Endothelial cell of umbilical vein (primary cell): ENCODE results near the gene ALOXE3. TPM values are rescaled to one million over a fixed set of nuclear protein-coding genes. Genes with fewer than 3 reads are reported as not detected.

ENCODE experiments used
- BruUV-seq: library from RNA; stranded (reverse); fragments of 400-500 nt; replicated peaks from 2 replicates; lab custom pipeline; 2021; lab: Mats Ljungman, UMichigan
- CTCF ChIA-PET: fragments of 300-600, 350-600 bp; sonication (Branson Sonifier 250); formaldehyde crosslinking; loops from one replicate; lab custom pipeline; 2021; ENCODE audit warnings: antibody characterized with exemption, inconsistent platforms; lab: Charles Lee
- POLR2A ChIA-PET: fragments of 300-600, 350-600 bp; sonication (Branson Sonifier 250); formaldehyde crosslinking; loops from one replicate; lab custom pipeline; 2021; ENCODE audit warnings: antibody characterized with exemption, inconsistent platforms; lab: Charles Lee
- DNase-seq: peaks from one replicate; pipeline ENCODE4 v3.0.0-alpha.2; 2011; ENCODE audit warnings: low read depth, low spot score
- FAIRE-seq: peaks from 2 replicates; lab custom pipeline; 2011; peaks lifted over from hg19 to GRCh38; lab: Jason Lieb, UNC
- H2AFZ ChIP-seq: 2 replicates; pipeline ENCODE4 v1.6.0; 2012; ENCODE audit warnings: low read depth, low read length, control low read depth, inconsistent platforms
- H3K27ac ChIP-seq: 2 replicates; pipeline ENCODE4 v1.5.1; 2011; ENCODE audit warnings: low read depth, mild to moderate bottlenecking, control low read depth, low read length, moderate library complexity; ENCODE audit not compliant: insufficient read depth
- H3K27me3 ChIP-seq, 2 experiments: 2 replicates each; pipeline versions ENCODE4 v1.6.0 to v1.6.1; 2011; ENCODE audit warnings: low read length in 2 of 2, mixed read lengths in 1 of 2; ENCODE audit not compliant: control insufficient read depth in 2 of 2, insufficient read depth in 2 of 2
- H3K36me3 ChIP-seq, 2 experiments: 2 replicates in 1 of 2; 3 replicates in 1 of 2; pipeline ENCODE4 v1.5.1; 2011; ENCODE audit warnings: low read length in 2 of 2, mild to moderate bottlenecking in 1 of 2, moderate library complexity in 1 of 2; ENCODE audit not compliant: control insufficient read depth in 2 of 2, insufficient read depth in 2 of 2; ENCODE audit errors: extremely low read depth in 1 of 2
- H3K4me1 ChIP-seq: 3 replicates; pipeline ENCODE4 v1.5.1; 2011; ENCODE audit warnings: mild to moderate bottlenecking, low read length; ENCODE audit not compliant: control insufficient read depth, insufficient read depth; ENCODE audit errors: extremely low read depth
- H3K4me2 ChIP-seq: 2 replicates; pipeline ENCODE4 v1.6.1; 2011; ENCODE audit warnings: low read length, control low read depth, mixed read lengths; ENCODE audit not compliant: insufficient read depth
- H3K4me3 ChIP-seq, 3 experiments: fragments of 200-600 bp in 1 of 3; sonication (generic), shearing (Covaris generic) in 1 of 3; replicated peaks in 1 of 3; 2 replicates each; pipeline ENCODE4 v1.5.1; 2011 to 2016; ENCODE audit warnings: control low read depth in 3 of 3, low read length in 3 of 3, mild to moderate bottlenecking in 2 of 3, inconsistent platforms in 1 of 3, low read depth in 1 of 3, moderate library complexity in 1 of 3; ENCODE audit not compliant: insufficient read depth in 1 of 3
- H3K79me2 ChIP-seq: 2 replicates; pipeline ENCODE4 v1.6.0; 2012; ENCODE audit warnings: low read length, inconsistent platforms; ENCODE audit not compliant: control insufficient read depth, insufficient read depth
- H3K9ac ChIP-seq: replicated peaks from 2 replicates; pipeline ENCODE3; 2011; ENCODE audit warnings: low read length, control low read depth; ENCODE audit not compliant: insufficient read depth; ENCODE audit errors: extremely low read depth
- H3K9me1 ChIP-seq: replicated peaks from 3 replicates; pipeline ENCODE4 v1.6.0; 2011; ENCODE audit warnings: mild to moderate bottlenecking, low read length; ENCODE audit not compliant: control insufficient read depth, insufficient read depth; ENCODE audit errors: extremely low read depth
- H3K9me3 ChIP-seq: replicated peaks from 2 replicates; pipeline ENCODE4 v1.5.1; 2012; ENCODE audit warnings: low read length, inconsistent platforms; ENCODE audit not compliant: control insufficient read depth, insufficient read depth
- H4K20me1 ChIP-seq: replicated peaks from 2 replicates; pipeline ENCODE3; 2011; ENCODE audit warnings: mild to moderate bottlenecking, low read length; ENCODE audit not compliant: control insufficient read depth, insufficient read depth; ENCODE audit errors: extremely low read depth
- EZH2 ChIP-seq: IDR thresholded peaks from 2 replicates; pipeline ENCODE4 v1.6.1; 2012; ENCODE audit warnings: borderline replicate concordance, low read depth, mild to moderate bottlenecking, moderate library complexity, low read length, inconsistent platforms; ENCODE audit not compliant: severe bottlenecking
- FOS ChIP-seq: IDR thresholded peaks from 2 replicates; pipeline ENCODE4 v1.6.1; 2011; ENCODE audit warnings: mild to moderate bottlenecking, low read length, moderate library complexity, borderline replicate concordance; ENCODE audit not compliant: insufficient read depth
- GATA2 ChIP-seq: IDR thresholded peaks from 2 replicates; pipeline ENCODE4 v1.7.0; 2011; ENCODE audit warnings: low read depth, mild to moderate bottlenecking, moderate library complexity, mixed read lengths, low read length; ENCODE audit not compliant: insufficient read length, insufficient read depth
- JUN ChIP-seq: IDR thresholded peaks from 2 replicates; pipeline ENCODE4 v1.6.1; 2011; ENCODE audit warnings: borderline replicate concordance, low read depth; ENCODE audit not compliant: insufficient read length, insufficient read depth
- MYC ChIP-seq: IDR thresholded peaks from one replicate; pipeline ENCODE4 v1.6.1; 2011; ENCODE audit warnings: mild to moderate bottlenecking, low read depth, low read length
- POLR2A ChIP-seq: IDR thresholded peaks from 2 replicates; pipeline ENCODE4 v1.6.1; 2012; ENCODE audit warnings: low read depth, mild to moderate bottlenecking, control low read depth, low read length
- POLR2AphosphoS5 ChIP-seq: IDR thresholded peaks from 2 replicates; pipeline ENCODE4 v1.6.1; 2012; ENCODE audit warnings: low read depth, mild to moderate bottlenecking, control low read depth, low read length, moderate library complexity; ENCODE audit not compliant: insufficient read depth
- dilution Hi-C: fragments of 300-500 bp; cut with MboI; formaldehyde crosslinking; loops from one replicate; pipeline ENCODE4 v1.15.0; 2019; ENCODE audit warnings: low sequenced_read_pairs; ENCODE audit not compliant: extremely low pct_ligation_motif_present
- intact Hi-C: fragments of 100-400 bp; cut with micrococcal nuclease; formaldehyde crosslinking; loops from one replicate; pipeline ENCODE4 v1.10.0; 2022
- polyA plus RNA-seq, 4 experiments: library from polyadenylated mRNA; depleted of rRNA in 3 of 4; stranded (reverse) in 3 of 4; unstranded in 1 of 4; fragments of >200 nt; gene quantifications; 2 replicates each; pipeline versions ENCODE4 v1.2.1 to v1.2.3, GENCODE V29; 2011 to 2012; ENCODE audit warnings: missing spikeins in 1 of 4
- total RNA-seq: library from RNA; stranded (reverse); gene quantifications from 2 replicates; pipeline ENCODE4 v1.2.3, GENCODE V29; 2021
- TF ChIP-seq, protein P1 (sequence below): IDR thresholded peaks from 2 replicates; pipeline ENCODE4 v1.6.1; 2011; ENCODE audit not compliant: insufficient read depth, insufficient read length
- TF ChIP-seq, protein P2 (sequence below), 2 donors: IDR thresholded peaks; 1 replicate in 1 of 2; 2 replicates in 1 of 2; pipeline ENCODE4 v1.5.1; 2011; ENCODE audit warnings: low read length in 2 of 2, mild to moderate bottlenecking in 2 of 2, moderate library complexity in 2 of 2, control low read depth in 1 of 2, inconsistent platforms in 1 of 2, low read depth in 1 of 2; ENCODE audit not compliant: insufficient read depth in 1 of 2; ENCODE audit errors: extremely low read depth in 1 of 2

Gene ALOXE3
- total and polyA plus RNA-seq, 2 donors (not counting 3 experiments of a cell fraction or from before 2014, with no cell fraction given) = 0.01 TPM; not detected in 1

DNA sequence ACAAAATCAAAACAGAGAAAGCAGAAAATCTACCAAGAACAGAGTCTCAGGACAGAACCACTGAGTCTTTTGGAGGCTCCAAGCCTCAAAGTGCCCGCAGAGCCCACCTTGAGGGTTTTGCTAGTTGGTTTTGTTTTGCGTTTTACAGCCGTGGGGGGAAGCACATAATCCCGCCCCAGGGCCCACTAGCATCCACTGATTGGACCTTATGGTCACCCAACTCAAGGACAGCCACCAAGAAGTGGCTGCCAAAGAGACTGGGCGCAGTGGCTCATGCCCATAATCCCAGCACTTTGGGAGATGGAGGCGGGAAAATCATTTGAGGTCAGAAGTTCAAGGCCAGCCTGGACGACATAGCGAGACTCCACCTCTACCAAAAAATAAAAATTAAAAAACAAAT lies 69.6 kb downstream of the ALOXE3 start:
- no peaks in the 10 kb centered on the region for H3K36me3 ChIP-seq
- no peaks in the 10 kb centered on the region for H3K9me1 ChIP-seq
- ChIA-PET CTCF (interaction anchor here (1.3 kb wide), 1 partner anchor 12 kb away, joined by 3 read pairs; no protein-coding TSS in a partner anchor), POLR2A (no interaction called here)
- no peak overlapping the region for H3K27ac ChIP-seq
- H3K9me3 ChIP-seq = no peaks in the 10 kb centered on the region
- dilution Hi-C loops = no loop called here
- peaks cover 0 to 3% of the 10 kb centered on the region in 2 experiments for H3K27me3 ChIP-seq
- no TSS peak for BruUV-seq
- no peaks in the 10 kb centered on the region for H3K4me1 ChIP-seq
- no peaks in the 10 kb centered on the region for H3K79me2 ChIP-seq
- no peak for FAIRE-seq
- no peak overlapping the region for H3K4me2 ChIP-seq
- intact Hi-C loops = no loop called here
- TF ChIP-seq FOS (no peak), EZH2 (no peak), POLR2AphosphoS5 (no peak), POLR2A (no peak), MYC (no peak), GATA2 (no peak), JUN (no peak)
- TF ChIP-seq, protein P1, sequence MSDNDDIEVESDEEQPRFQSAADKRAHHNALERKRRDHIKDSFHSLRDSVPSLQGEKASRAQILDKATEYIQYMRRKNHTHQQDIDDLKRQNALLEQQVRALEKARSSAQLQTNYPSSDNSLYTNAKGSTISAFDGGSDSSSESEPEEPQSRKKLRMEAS = no peak
- TF ChIP-seq, protein P2, sequence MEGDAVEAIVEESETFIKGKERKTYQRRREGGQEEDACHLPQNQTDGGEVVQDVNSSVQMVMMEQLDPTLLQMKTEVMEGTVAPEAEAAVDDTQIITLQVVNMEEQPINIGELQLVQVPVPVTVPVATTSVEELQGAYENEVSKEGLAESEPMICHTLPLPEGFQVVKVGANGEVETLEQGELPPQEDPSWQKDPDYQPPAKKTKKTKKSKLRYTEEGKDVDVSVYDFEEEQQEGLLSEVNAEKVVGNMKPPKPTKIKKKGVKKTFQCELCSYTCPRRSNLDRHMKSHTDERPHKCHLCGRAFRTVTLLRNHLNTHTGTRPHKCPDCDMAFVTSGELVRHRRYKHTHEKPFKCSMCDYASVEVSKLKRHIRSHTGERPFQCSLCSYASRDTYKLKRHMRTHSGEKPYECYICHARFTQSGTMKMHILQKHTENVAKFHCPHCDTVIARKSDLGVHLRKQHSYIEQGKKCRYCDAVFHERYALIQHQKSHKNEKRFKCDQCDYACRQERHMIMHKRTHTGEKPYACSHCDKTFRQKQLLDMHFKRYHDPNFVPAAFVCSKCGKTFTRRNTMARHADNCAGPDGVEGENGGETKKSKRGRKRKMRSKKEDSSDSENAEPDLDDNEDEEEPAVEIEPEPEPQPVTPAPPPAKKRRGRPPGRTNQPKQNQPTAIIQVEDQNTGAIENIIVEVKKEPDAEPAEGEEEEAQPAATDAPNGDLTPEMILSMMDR (IDR thresholded peaks at IDR 0.05; ENCODE audit: extremely low read depth in 1 of 2, insufficient read depth in 1 of 2, low read depth in 1 of 2, low read length in 2 of 2) = no peak
- no peak overlapping the region for H3K9ac ChIP-seq
- H4K20me1 ChIP-seq = no peaks in the 10 kb centered on the region
- no peak overlapping the region for H2AFZ ChIP-seq
- DNase-seq = no peak
- no peak overlapping the region for H3K4me3 ChIP-seq
